GM18867 (cell line): ENCODE results near the gene HOXD10.

Source experiments
- ATAC-seq: cut with Tn5 transposase; IDR thresholded peaks from one replicate; pipeline ENCODE4 v1.9.1; 2021; ENCODE audit warnings: mild to moderate bottlenecking, moderate library complexity; ENCODE audit not compliant: unreplicated experiment

The HOXD10 gene

DNA sequence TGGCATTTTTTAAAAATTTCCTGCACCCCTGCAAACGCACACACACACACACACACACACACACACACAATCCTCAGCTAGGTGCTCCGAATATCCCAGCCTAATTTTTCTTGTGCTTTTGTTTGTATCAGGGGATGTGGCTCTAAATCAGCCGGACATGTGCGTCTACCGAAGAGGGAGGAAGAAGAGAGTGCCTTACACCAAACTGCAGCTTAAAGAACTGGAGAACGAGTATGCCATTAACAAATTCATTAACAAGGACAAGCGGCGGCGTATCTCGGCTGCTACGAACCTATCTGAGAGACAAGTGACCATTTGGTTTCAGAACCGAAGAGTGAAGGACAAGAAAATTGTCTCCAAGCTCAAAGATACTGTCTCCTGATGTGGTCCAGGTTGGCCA is 22.2 kb upstream of the HOXD10 start:
- no peak for ATAC-seq

DNA sequence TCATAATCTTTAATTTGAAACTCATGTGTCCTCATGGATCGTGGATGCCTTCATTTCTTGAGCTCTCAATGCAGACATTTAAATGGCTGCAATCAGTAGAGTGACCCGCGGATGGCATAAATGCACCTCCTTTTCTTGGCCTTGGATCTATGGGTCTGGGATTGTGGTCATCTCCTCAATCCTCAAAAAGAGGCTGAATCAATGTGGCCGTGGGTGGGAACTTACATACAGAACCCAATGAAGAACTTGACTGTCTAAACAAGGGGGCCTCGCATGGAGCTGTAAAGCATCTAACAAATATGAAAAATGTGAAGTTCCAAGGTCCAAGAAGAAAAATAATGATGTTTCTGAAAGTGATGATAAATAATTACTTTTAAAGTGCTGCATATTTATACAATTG is 21.2 kb upstream of the HOXD10 start:
- no peak for ATAC-seq

DNA sequence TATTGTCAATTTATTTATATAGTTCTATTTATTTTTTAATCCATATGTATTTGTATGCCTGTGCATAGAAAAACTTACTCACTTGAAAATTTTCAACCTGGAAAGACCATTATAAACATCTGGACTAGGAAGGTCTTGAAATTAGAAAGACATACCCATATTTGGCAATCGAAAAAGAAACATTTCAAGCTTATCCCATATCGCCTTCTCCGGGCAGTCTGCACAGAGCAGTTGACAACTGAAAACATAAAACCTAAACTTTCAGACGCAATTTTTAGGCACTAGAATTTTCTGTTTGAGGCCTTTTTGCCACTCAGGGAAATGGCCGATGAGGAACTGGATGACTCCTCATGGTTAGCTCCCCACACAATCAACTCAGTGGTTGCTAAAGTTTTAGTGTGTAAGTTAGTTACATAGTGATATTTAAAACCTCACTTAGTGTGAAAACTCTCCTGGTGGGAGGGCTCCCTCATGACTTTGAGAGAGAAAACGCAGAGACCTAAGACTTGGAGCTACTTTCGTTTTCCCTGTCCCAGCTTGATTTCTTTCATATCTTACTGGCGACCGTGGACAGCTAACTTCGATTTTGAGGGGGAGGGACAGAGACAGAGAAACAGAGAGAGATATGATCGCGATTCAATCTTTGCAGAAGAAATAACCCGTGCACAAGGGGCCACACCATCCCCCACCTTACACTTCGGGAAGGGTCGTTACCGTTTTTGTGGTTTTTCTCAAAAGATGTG is 20.2 kb upstream of the HOXD10 start:
- ATAC-seq = no peak

DNA sequence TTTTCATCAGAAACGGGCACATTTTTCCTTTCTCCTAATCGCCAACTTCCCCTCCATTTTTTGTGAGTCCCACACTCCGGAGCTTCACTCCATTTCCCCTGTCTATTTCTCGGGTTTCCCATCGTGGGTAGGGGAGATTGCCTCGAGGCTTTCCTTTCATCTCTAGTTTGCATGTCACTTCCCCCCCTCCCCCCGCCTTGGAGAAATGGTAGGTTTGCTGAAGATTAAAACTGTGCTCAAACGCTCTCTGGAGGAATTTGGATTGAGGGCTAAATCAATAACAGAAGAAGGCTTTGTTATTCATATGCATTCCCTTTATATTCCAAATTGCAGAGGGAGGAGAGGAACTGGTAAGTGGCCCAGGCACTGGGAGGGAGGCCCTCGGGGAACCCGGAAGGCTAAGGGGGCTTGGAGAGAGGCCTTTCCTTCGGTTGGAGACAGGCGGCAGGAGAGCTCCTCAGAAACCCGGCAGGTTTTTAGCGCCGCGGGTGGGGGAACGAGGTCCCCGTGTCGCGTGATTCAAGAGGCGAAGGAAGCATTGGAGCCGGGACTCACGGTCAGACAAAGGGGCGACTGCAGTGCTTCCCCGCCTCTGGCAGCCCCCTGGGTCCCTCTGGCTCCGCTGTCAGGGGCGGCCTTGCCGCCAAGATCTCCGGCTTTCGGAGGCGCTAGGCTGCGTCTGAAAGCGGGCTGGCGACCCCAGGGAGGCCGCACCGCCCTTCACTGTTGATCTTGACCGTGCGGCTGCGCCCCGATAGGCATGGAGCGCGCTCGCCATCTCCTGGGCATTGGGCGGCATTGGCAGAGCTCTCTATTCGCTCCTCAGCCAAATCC is 19.4 kb upstream of the HOXD10 start:
- peak; percentile 97 for ATAC-seq

DNA sequence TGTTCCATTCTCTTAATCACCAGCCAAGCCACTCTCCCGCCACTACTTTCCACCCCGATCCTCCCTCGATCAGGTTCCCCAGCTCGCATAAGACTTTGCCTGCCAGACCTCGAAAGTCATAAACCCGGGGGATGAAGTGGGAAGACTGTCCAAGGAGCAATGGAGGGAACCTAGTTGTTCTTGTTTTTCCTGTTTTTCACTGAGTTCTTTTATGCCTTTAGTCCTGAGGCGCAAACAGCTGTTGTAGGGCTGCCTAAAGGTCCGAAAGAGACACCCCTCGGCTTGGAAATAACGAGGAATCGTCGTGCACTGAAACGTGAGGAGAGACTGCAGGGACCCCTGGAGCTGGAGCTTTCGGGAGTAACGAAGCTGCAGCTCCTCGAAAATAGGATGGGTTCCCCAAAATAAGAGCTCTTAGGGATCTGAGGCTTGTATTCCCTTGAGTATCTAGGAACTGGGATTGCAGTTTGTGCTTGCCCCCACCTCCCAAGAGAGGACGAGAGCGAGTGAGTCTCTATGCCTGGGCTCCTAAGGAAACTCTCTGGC is 18.7 kb upstream of the HOXD10 start:
- ATAC-seq = no peak

DNA sequence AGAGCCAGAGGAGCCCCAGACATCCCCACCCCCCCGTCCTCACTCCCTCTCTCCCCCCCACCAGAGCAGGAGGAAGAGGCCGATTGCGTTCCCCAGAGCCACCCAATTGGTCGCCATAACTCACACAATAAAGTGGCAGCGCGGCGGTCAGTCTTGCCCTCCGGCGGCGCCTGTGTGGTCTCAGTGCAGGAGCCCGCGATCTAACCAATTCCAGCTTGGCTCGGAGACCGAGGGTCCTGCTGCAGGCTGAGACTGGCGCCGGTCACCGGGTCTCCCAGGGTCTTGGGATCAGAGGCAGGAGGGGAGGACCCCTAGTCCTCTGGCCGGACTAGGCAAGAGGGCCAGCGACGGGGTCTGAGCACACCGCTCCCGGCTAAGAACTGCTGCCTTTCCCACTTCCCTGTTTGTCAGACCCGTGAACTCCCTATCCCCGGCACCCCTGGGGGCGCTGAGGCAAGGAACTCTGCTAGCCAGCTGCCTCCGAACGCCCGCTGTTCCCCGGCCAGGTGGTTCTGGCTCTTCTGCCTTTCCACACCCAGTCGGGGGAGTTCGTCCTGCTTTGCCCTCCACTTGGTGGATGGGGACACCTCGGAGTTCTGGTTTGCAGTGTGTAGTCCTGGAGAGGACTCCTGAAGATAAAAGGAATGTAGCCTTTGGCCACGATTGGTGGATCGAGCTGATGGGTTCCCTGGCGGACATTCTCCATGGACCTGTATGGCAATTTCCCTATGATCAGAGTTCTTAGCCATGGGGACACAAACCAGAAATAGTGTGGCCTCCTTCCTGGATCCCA is 18.0 kb upstream of the HOXD10 start:
- no peak for ATAC-seq

DNA sequence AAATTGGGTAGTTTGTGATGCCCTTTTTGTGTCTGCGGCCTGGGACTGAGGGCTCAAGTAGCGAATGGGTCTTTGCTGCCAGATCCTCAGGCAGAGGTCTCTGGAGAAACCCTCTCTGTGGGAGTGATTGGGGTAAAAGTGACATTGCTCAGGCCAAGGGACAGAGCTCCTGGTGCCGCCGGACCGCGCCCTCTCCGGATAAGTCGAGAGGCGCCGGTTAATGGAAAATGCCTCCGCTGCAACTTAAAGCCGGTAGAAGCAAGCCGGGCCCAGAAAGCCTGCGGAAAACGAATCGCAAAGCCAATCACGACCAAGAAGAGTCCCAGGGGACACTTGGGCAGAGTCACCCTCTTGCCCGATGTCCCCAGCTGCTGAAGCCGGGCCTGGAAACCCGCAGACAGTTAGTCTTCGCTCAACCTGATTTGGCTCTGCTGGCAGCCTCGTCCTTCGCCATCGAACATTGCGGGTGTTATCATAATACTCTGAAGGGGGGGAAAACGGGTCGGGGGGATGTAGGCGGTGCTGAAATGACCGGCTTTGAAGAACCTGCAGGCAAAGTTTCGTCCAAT is 17.3 kb upstream of the HOXD10 start:
- no peak for ATAC-seq

DNA sequence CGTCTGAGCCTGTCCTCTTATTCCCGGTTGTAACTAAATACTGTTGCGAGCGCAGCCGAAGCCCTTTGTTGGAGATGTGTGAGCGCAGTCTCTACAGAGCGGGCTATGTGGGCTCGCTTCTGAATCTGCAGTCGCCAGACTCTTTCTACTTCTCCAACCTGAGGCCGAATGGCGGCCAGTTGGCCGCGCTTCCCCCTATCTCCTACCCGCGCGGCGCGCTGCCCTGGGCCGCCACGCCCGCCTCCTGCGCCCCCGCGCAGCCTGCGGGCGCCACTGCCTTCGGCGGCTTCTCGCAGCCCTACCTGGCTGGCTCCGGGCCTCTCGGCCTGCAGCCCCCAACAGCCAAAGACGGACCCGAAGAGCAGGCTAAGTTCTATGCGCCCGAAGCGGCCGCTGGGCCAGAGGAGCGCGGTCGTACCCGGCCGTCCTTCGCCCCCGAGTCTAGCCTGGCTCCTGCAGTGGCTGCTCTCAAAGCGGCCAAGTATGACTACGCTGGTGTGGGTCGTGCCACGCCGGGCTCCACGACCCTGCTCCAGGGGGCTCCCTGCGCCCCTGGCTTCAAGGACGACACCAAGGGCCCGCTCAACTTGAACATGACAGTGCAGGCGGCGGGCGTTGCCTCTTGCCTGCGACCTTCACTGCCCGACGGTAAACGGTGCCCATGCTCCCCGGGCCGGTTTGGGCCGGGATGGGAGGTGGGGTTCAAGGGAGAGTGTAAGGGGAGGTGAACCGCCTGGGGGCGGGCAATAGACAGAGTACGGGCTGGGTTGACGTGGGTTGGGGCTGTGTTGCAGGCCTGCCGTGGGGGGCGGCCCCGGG is 16.6 kb upstream of the HOXD10 start, which contains the start of gene HOXD12:
Gene HOXD12 (plus strand): TSS at position 68 of the 819 bp plus-strand sequence. CDS start 7 bp downstream, at position 75.
- no peak for ATAC-seq

DNA sequence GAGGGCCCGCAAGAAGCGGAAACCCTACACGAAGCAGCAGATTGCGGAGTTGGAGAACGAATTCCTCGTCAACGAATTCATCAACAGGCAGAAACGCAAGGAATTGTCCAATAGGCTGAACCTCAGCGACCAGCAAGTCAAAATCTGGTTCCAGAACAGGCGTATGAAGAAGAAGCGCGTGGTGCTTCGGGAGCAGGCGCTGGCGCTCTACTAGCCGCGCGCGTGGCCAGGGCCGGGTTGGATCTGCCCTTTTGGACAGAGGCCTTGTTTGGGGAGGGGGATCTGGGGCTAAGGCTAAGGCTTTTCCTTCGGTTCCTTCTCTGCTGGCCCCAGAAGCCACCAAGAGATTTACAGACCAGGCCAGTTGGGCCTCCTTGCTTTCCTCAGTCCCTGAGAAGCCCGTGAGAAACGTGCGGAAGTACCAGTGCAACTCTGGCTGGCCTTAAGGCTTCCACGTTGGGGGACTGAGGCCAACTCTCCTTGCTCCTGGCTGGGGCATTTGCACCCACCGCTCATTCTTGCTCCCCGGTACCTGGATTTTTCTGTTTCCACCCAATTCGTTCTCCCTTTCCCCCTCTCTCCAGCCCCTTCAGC is 15.9 kb upstream of the HOXD10 start:
- no peak for ATAC-seq

DNA sequence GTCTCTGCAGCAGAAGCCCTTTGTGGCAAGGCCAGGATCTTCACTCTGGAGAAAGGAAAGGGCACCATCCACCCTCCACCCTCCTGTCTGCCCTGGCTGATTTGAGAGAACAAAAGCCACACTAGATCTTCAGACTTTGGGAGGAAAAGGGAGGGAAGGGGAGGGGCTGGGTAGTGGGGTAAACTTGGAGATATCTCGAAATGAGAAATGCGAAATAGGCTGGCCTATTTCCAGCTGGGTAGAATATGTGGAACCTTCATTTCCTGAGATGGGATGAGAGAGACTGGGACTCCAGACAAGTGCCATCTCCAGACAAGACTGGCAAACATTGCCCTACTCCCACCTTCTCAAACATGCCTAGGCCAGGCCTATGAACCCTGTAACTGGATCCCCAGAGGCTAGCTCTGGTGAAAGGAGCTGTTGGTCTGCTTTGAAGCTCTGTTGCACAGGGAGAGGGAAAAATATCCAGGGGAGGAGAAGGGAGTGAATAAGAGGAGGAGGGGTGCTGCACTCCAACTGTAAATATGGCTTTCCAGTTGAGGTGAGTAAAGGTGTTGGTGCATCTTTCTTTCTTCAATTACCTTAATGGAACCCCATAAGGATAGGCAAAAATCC is 15.3 kb upstream of the HOXD10 start:
- no peak for ATAC-seq

DNA sequence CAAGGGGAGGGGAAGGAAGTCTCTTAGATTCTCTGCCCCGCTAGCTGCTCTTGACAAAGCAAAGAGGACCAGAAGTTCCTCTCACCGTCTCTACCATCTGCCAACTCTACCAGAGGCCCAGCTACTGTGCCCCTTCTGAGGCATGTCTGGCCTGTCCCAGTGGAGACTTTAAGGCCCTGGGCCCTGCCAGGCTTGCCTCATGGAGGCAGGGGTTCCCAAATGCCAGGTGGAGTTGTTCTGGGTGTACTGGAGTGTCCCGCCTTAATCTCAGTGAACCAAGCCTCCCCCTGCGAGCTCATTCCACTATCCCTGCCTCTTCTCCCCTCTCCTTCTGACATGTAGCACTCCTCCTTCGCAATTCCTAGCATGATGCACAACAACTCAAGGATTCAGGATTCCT is 14.7 kb upstream of the HOXD10 start:
- no peak for ATAC-seq

DNA sequence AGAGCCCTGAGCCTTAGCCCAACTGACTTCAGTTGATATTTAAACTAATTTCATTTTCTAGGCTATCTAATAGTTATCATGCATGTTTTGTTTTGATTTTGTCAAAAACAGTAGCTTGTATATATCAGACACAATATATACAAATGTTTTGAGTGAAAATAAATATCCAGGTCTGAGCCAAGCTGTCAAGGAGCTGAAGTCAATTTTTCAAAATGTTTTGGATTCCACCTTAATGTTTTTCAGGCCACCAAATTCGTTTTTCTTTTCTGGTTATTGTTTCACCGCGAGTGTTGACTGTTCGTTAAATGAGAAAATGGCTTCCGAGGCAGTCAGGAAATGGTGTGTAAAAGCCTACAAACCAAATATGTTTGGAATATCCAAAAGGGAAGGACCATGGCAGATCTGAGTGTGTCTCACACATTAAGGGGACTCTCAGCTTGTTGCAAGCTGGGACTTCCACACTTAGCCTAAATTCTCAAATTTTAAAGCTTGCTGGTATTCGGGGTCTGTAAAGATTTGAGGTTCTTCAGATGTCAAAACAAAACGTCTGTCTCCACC is 14.2 kb upstream of the HOXD10 start:
- ATAC-seq = no peak

DNA sequence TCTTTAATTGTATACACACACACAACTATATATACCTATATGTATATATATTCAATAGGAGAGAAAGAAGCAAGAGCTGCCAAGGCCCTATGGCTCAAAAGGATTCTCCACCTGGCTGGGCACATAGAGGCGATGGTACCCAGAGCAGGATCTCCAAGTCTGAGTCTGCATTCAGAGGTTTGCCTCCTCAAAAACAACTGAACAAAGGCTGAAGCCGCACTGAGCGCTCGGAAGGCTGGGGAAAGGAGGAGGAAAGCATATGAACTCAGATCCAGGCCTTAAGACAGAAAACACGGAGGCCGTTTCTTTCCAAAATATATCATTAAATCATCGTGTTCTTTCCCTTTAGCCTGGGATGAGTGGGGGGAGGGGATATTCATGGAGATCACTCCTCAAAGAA is 13.4 kb upstream of the HOXD10 start:
- no peak for ATAC-seq

DNA sequence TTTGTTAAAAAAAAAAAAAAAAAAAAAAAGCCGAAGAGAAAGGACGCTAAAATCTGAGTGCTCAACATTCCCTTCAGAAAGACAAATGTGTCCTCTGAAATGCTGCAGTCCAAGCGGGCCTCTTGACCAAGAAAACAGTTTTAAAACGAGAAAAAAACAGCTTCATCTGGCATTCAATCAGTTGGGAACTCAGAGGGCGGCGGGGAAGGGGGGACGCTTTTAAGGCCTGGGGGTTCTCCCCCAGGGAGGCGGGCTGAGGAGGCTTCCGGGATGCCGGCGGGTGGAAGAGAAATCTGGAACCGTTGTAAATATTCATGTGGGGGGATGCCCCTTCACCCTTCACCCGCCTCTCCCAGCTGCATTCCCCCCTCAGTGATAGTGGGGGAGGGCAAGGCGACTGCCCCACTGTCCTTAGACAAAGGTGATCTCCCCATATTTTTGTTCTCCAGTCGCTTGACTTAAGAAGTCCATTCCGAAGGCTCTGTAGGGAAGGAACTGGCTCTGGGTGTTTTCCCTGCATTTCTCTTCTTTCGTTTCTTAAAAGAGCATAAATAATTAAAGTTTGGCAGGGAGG is 12.7 kb upstream of the HOXD10 start:
- no peak for ATAC-seq

DNA sequence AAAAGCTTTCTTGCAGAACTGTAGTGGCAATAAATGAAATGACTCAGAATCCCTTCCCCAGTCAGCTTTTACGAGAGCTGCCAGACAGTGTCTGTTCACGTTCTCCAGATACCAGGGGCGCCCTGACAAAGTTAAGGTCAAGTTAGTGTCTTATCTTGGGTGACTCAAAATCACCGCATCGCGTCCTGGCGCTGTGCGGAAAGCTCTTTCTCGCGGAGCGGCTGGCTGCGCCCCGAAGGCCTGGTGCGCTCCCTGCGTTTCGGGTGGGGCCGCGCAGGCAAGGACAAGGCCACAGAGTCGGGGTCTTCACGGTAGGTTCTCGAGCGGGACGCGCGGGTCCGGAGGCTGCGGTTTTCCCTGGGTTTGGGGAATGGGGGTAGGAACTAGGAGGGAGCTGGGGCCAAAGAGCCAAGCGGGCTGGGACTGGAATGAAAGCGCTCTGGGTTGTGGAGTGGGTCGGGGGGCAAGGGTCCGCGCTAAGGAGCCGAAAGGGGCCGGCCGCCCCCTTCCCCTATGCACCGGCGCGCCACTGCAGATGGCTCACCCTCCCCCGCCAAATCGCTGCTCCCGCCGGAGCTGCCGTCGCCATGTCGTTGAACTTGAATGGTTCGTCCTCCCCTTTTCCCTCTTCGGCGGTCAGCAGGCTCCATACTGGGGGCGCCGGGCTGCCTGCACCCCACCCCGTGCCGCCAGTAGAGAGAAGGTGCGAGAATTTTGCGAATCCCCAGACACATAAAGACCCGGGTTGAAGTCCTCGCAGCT is 12.1 kb upstream of the HOXD10 start:
- no peak for ATAC-seq

DNA sequence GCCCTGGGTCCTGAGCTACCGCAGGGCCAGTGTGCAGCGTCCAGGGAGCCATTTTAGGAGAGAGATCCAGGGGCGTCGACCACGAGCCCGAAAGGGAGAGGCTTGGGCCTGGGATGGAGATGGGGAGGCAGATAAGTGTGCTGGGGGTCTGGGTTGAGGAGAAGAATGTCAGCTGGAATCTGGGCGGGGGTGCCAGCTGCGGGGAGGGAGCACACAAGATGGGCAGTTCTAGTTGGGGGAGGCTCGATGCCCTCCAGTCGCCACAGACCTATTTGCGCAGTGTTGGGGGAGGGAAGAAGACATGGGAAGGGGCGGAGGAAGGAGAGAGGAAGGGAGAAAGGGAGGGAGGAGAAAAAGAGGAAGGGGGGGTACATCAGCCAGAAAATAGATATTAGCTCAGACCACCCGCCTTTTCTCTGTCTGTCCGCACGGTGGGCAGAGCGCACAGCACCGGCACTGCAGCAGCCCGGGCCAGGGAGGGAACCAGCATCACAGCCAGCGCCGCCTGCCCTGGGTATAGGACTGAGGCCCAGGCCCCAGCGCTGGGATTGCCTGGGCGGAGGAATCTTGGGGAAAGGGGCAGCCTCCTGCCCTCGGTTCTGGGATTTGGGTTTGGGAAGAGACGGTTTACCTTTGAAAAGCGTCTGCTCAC is 11.4 kb upstream of the HOXD10 start:
- ATAC-seq = no peak
